ENCODE measurements around the gene USP14.

Gene USP14

GRCh38 chr18:227902-228301, 69.5 kb downstream of the USP14 start:
- DNase-seq (ENCODE audit: low spot score) = no peak

GRCh38 chr18:228586-228985, 70.2 kb downstream of the USP14 start:
- DNase-seq (ENCODE audit: low spot score) = no peak

DNA sequence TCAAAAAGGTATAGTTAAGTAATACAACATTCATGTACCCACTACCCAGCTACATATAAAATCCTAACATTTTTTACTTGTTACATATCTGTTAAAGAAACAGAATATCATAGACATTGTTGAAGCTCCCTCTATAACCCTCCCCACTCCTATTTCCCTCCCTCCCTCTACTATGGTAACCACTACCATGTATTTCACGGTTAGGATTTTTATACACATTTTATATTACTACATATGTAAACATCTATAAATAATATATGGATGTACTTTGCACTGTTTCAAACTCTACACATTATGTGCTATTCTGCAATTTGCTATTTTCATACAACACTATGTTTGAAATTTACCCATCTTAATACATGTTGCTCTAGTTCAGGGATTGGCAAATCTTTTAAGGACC, 73.2 kb downstream of the USP14 start:
- DNase-seq (ENCODE audit: low spot score) = no peak

DNA sequence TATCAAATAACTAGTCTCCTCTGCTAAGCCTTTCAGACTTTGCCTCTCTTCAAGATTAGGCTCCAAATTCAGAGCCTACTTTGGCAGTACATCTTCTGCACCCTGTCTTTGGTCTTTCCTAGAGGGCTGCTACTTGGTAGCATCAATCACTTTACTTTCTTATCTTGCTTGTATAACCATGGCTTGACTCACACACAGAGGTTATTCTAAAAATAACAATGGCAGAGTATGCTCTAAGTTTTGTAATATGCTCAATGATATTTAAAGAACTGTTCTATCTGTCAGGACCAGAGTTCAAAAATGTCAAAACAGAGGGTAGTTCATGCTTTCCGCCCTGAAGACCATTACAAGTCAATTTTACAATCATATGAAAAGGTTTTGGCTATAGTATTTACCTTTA, 81.8 kb downstream of the USP14 start:
- no peak for DNase-seq (ENCODE audit: low spot score)

GRCh38 chr18:245282-245847, 87.0 kb downstream of the USP14 start:
- DNase-seq (ENCODE audit: low spot score) = no peak

- no peak for DNase-seq (ENCODE audit: low spot score)
Measured at GRCh38 chr18:248053-248452, 89.7 kb downstream of the USP14 start.

DNA sequence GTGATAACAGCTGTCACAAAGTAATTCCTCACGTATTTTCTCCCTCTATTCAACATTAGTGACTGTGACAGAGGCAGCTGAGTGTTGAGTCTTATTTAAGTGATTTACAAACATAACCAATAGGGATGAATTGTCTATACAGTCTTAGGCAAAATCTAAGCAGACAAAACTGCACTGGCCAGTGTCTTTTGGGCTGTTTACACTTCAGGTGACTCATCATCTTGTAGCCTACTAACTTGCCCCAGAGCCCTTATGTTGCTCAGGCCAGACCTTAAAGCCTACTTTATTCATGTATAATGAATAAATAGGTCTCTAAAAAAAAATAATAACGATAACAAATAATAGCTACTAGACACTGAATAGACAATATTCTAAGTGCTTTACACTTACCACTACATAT, 92.3 kb downstream of the USP14 start:
- peak; percentile 36 for DNase-seq (ENCODE audit: low spot score)

DNA sequence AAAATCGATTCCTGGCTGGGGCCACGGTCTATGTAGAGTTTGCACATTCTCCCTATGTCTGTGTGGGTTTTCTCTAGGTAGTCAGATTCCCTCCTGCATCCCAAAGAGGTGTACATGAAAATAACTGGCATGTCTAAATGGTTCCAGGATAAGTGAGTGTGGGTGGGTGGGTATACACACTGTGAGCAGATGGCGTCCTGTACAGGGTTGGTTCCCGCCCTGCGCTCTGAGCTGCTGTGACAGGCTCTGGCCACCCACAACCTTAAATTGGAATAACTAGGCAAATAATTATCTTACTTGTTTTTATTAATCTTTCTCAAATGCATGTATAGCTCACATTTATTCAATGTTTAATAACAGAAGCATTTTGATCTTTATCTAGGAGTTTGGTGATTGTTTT, 93.2 kb downstream of the USP14 start:
- no peak for DNase-seq (ENCODE audit: low spot score)

DNA sequence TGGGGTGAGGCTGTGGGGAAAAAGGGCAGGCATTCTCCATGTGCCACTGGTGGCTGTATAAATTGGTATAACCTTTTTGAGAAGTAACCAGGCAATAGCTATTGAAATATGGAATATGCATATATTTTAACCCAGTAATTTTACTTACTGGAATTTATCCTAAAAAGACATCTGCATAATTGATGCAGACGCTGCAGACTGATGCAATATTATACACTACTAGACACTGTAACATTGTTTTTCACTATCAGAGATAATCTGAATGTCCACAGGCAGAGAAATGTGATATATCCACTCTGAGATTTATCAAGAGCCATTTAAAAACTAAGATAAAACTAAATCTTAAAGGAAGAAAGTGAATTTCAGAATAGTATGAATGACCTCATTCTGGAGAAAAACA, 94.8 kb downstream of the USP14 start:
- DNase-seq (ENCODE audit: low spot score) = no peak

DNA sequence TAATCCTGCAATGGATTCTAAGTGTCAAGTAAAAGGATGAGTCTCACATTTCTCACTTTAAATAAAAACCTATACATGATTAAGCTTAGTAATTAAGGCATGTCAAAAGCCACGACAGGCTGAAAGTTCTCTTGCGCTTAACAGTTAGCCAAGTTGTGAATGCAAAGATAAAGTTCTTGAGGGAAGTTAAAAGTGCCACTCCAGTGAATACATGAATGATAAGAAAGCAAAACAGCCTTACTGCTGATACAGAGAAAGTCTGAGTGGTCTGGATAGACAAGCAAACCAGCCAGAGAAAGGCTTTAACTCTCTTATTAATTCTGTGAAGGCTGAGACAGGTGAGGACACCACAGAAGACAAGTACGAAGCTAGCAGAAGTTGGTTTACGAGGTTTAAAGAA, 96.8 kb downstream of the USP14 start:
- DNase-seq (ENCODE audit: low spot score) = peak; percentile 12

- DNase-seq (ENCODE audit: low spot score) = no peak
Measured at GRCh38 chr18:260547-260946, 102.2 kb downstream of the USP14 start.

DNA sequence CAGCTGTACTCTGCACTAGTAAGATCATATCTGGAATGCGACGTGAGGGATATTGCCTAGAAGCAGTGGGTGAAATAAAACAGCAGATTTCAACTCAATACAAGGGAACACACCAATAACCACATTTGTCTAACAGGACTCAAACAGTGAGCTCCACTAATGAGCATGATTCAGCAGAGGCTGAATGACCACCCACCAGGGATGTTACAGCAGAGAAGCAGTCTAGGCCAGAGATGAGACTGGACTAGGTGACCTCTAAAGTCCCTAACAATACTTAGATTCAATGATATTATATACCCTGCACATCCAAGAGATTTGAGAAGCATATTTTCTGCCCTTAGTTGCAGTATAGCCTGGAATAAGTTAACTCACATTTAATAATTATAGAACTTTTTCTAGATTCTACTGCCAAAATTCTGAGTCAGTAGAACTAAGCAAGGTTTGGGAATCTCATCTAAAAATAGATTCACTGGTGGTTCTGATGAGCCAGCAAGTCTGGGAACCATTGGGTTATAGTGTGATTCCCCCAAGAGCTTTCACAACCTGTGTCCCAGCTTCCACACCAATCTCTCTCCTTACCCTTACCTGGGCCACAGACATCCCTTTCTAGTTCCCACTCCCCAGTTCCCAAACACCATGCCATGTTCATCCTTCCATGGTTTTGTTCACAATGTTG, 103.2 kb downstream of the USP14 start:
- DNase-seq (ENCODE audit: low spot score) = no peak
